NCI-H1417 (cell line): Measurements from ENCODE around the gene SLC39A11.
"Not testable (repeated sequence)": the region's sequence is repeated elsewhere in the genome, so short reads cannot be mapped to it uniquely, and the experiment has no call there.

Experiments used
- DNase-seq, 3 experiments: peaks; one replicate each; lab custom pipeline; 2025; lab: John Stamatoyannopoulos, UW

SLC39A11 gene

DNA sequence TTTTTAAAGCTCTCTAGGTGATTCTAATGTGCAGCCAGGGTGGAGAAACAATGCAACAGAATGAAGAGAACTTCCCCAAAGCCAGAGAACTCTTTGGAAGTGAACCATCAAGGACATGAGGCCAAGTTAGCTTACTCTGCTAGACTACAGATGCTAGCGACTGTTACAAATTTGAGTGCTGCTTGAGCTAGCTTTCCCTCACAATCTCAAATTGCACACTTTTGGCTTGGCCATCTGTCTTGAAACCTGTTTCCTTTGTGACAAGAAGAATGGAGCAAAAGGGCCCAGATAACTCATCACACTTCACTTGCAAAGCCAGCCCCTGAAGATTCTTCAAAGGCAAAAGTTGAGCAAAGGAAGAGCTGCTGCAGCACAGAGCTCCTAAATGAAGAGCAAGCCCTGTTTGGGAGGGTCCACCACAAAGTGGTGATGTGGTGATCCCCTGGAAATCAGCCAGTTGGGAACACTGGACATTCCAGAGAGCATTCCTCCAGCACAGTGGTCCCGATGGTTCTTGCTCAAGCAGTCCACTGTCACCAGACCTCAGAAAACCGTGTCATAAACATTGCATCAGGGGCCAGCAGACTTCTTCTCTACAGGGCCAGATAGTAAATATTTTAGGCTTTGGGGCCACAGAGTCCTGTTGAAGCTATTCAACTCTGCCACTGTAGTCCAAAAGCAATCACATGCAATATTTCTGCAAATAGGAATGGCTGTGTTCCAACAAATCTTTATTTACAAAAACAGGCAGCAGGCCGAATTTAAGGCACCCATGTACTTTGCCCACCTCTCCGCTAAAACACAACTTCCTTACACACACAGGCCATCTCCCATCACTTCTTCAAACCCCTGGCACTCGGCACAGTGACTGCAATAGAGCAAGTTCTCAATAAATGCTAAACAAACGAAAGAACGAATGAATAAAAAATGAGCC is 21.2 kb downstream of the SLC39A11 start:
- DNase-seq: no peak

DNA sequence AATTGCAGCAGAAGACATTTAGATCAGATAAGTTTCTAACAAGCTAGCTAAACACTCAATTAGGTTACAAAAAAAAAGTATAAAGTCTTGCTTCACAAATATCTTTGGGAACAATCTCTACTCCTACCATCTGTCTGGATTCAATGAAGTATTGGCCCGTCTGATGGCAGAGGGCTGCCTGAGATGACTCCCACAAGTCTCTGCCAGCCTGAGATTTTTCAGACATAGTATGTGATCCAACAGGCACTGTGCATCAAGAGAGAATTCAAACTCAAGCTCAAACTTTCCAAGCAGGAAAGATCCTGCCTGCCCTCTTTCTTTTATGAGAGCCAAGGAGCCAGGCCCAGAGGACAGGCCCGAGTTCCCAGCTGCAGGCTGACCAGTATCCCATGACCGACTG is 22.6 kb downstream of the SLC39A11 start:
- no peak for DNase-seq

DNA sequence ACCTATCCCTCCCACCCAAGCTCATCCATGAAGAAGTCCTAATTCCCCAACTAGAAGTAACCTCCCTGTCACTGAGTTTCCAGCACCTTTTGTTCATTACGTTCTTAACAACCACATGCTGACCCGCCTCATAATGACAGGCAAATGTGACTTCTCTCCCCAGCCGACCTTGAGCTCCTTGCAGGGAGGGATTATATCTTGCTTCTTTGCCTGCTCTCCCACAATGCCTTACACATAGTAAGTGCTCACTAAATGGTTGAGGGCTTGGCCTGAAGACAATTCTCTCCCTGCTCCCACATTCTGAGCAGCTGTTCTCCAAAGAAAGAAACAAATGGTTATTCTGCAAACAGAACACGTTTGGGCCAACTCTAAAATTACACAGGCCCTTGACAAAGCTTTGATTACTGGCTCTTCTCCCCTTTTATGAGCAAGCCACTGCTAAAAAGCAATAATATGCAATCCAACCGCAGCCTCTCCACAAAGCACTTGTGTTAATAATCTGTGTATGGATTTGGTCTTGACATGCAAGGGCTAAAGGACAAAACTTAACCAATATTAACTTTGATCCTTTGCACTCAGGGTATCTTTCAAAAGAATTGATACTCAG is 23.2 kb downstream of the SLC39A11 start:
- DNase-seq: peak in 2 of 3 experiments; percentile 44 to 75

DNA sequence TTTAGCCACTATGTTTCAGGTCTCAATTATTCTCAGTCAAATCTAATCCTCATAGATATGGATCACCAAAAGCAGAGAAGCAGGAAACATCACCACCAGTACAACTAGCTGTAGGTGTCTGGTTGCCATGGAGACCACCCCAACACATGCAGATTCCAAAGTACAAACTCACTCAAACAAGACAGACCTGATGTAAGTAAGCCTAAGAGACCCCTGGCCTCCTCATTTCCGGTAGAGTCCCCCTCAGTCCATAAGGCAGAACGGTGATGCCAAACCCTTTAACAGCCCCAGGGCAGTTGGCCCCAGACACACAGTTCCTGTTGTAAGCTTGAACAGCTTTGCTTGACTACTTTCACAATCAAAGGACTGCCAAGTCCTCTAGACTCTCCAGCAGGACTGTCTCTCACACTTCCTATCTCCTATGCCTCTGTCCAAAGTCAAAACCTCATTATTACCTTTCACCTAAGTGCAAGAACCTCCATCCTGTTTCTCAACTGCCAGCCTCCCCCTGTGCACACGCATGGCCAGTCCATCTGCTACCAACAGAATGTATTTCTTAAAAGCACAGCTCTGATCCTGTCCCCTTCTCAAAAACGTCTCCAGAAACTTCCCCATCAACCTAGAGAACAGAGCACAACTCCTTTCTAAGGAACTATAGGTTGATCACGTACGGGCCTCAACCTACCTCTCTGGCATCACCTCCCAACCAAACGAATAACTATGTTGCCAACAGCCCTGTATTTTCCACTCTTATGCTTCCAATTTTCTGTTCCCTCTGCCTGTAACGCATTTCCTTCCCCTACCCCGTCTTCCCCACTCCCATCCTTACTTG is 23.9 kb downstream of the SLC39A11 start:
- DNase-seq: peak in 1 of 3 experiments; percentile 8

DNA sequence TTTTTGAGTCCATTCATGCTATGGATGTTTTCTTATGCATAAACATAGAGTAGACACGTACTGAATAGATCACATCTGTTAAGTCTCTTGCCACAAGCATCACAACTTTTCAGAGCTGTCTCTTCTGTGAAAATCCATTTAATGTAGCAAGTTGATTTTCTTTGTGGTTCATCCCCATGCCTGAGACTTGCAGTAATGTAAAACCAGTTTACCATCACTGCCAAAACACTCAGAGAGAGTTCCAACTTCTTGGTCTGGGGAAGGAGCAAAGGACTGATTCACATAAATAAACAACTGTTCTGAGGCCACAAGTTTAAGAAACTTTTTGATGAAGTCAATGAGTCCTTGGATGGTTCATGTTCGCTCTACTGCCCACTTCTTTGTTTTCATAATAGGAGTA is 24.8 kb downstream of the SLC39A11 start:
- not testable (repeated sequence) for DNase-seq

DNA sequence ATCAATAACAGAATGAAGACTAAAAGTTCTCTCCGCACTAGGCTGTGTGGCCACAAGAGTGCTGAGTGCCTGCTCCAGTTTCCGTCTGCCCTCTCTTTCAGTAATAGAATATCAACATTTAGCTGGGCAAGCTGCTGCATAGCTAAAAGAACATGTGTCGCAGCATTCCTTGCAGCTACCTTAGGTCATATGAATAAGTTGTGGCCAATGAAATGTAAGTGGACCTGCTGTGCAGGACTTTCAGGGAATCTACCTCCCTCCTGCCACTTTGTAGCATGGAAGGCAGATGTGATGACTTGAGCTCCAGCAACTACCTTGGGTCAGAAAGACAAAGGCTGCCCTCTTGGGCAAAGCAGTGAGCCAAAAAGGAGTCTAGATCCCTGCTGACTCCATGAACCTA is 25.4 kb downstream of the SLC39A11 start:
- DNase-seq: no peak

DNA sequence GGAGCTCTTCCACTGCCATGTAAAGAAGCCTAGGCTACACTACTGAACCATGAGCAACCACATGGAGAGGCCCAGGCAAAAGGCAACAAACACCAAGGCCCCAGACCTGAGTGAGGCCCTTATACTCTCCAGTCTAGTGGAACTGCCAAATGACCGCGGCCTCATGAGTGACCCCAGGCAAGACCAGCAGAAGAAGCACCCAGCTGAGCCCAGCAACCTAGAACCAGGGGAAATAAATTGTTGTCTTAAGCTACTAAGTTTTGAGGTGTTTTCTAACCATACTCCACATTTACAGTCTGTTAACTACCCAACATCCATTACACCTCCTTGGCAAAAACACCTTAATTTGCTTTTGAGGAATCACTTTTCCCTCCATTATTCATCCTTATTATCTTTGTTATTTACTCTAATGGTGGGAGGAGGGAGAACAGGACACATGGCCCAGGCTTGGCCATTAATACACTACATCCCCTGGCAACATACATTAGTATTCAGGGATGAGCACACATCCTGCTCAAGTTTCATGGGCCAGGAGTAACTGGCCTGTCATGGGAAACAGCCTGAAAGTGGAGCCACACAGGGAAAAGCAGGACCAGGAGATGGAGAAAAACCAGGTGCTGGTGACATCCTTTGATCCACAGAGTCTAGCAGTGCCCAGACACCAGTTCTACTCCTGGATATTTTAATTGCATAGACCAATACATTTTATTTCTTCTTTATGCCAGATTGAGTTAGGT is 26.2 kb downstream of the SLC39A11 start:
- no peak for DNase-seq

DNA sequence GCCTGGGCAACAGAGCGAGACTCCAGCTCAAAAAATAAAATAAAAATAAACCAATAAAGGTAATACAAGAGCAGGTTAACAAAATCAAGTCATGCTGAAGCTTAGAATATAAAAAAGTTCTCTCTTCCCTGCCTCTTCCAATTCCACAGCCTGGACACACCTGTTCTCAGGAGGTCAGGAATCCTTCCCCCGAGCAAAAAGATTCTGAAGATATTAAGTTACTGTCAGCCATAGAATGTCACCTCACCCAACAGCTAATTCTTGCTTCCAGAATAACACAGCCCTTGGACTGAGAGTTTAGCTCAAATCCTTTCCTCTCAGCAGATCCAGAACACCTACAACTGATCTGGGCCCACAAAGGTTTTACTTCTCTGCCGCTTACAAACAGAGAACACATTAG is 27.1 kb downstream of the SLC39A11 start:
- no peak for DNase-seq

DNA sequence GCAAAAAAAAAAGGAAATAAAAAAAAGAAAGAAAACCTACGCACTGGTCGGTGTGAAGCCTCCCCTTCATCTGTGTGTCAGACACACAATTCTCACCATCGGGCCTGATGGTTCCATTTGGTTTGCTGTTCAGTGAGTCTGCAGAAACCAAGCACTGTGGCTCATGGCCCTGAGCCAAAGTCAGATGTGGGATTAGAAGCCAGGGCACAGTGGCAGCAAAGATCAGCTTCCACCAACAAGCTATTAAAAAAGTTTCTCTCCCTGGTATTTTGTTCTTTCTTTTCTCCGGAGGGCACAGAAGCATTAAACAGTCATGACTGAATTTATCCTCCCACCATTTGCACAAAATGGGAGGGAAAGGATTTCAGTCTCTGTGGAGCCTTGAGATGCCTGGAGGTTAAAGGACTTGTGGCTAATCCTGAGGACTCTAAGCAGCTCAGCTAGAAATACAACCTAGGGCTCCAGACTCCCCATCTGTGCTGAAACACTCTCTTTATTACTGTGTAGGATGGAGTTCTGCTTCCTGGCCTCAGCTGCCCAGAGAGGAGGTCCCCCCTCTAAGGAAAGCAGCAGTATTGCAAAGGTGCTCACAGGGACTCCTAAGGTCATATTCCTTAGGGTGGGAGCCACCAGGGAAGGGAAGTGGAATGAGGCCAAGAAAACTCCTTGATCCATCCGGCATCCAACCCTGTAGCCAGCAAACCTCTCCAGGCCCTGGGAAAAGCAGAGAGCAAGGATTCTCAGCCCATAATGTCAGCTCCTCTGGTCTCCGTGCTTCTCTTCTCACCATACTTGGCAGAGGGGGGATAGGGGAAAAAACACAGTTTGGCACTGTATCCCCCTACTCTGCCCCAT is 28.2 kb downstream of the SLC39A11 start:
- DNase-seq: no peak

DNA sequence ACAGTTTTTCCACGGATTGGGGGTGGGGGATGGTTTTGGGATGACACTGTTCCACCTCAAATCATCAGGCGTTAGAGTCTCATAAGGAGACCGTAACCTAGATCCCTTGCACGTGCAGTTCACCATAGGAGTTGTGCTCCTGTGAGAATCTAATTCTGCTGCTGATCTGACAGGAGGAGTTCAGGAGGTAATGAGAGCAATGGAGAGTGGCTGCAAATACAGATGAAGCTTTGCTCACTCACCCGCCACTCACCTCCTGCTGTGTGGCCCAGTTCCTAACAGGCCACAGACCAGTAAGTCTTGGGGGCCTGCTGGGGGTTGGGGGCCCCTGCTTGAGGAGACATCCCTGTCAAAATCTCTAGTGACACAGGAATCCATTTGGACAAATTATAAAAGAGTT is 29.8 kb downstream of the SLC39A11 start:
- DNase-seq: no peak

DNA sequence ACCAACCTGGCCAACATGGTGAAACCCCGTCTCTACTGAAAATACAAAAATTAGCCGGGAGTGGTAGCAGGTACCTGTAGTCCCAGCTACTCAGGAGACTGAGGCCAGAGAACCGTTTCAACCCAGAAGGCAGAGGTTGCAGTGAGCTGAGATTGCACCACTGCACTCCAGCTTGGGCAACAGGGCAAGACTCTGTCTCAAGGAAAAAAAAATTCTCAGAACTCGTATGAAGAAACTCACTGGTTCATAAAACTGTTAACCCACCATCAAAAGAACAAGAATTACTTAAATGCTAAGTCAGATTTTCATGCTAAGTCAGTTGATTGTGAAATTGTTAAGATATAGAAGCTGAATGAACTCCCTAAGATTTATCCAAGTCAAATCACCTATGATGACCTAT is 31.3 kb downstream of the SLC39A11 start:
- DNase-seq: no peak

DNA sequence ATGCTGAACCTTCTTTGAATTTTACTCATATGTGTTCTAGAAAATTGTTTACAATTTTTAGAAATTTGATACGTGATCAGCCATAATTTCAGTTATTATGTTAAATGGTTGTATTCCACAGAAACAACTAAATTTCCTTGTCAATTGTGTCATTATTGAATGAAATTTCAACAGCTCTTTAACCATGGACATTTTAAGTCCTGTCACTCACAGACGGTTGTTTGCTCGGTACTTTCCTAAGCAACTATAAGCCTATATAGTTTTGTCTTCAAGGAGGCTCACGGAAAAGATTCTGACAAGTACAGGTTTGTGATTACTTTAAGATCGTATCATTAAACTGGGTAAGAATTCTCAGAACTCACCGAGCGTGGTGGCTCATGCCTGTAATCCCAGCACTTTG is 31.8 kb downstream of the SLC39A11 start:
- no peak for DNase-seq

DNA sequence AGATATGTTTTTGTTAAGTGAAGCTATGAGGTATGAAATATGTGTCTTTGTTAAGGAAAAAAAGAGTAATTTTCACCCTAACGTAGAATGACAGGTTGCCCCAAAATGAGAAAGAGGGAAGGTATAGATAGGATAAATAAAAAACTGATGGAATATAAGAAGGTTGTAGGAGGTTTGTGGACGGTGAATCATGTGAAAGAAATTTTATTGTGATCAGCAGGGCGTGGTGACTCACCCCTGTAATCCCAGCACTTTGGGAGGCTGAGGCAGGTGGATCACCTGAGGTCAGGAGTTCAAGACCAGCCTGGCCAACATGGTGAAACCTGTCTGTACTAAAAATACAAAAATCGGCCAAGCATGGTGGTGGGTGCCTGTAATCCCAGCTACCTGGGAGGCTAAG is 32.8 kb downstream of the SLC39A11 start:
- not testable (repeated sequence) for DNase-seq

DNA sequence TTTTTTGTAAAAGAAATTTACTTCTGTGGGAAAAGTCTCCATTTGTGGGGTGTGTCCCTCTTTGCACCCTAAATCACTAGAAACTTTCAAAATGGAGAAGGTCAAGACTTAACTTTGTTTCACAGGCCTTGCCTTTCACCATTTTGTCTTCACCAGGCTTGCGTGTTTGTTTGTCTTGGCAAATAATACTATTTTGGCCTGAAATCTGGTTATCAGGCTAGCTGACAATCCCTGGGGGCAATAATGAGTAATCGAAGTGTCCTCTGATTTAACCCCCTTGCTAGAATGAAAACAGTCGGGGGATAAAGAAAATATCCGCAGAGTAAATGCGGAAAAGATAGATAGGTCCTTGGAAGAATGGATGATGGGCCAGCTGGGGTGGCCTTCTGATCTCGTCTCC is 34.5 kb downstream of the SLC39A11 start:
- no peak for DNase-seq

DNA sequence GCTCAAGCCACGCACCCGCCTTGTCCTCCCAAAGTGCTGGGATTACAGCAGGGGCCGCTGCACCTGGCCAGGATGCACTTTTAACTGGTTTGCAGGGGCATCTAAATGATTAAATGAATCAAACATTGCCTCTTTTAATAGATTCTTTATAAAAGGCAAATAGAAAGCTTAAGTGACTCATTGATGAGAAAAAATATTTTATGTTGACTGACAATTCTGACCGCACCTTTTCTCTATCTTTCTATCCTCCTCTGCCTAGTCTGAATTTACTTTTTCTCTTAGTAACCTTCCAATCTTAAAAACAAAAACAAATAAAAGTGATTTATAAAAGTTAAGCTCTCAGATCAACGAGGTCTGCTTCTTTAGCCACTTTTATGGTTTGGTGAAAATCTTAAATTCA is 35.3 kb downstream of the SLC39A11 start:
- no peak for DNase-seq

DNA sequence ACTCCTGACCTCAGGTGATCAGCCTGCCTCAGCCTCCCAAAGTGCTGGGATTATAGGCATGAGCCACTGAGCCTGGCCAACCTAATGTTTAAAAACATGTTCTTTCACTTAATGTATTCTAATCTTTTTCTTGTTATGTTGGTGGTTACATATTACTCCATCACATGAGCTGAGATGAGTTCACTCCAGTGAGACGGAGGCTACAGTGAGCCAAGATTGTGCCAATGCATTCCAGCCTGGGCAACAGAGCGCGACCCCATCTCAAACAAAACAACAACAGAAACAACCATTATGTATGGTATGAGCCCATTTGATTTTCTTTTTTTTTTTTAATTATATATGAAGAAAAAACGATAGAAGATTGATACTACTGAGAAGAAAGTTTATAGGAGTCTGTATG is 39.6 kb downstream of the SLC39A11 start:
- DNase-seq: no peak

DNA sequence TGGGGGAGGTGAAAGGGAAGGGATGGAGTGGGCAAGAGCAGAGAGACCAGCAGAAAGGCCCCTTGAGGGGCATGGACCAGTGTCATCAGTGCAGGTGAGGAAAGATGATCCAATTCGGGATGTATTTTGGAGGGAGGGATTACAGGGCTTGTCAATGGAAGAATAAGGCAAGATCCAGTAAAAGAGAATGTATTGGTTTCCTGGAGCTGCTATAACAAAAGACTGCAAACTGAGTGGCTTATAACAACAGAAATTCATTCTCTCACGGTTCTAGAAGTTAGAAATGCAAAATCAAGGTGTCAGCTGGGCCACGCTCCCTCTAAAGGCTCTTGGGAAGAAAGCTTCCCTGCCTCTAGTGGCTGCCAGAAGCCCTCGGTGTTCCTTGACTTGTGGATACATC is 41.7 kb downstream of the SLC39A11 start:
- no peak for DNase-seq

DNA sequence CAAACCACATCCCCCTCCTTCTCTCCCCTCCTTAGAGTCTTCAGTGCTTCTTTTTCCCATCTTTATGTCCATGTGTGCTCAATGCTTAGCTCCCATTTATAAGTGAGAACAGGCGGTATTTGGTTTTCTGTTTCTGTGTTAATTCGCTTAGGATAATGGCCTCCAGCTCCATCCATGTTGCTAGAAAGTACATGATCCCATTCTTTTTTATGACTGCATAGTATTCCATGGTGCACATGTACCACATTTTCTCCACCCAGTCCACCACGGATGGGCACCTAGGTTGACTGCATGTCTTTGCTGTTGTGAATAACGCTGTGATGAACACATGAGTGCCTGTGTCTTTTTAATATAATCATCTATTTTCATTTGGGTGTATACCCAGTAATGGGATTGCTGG is 44.3 kb downstream of the SLC39A11 start:
- no peak for DNase-seq

DNA sequence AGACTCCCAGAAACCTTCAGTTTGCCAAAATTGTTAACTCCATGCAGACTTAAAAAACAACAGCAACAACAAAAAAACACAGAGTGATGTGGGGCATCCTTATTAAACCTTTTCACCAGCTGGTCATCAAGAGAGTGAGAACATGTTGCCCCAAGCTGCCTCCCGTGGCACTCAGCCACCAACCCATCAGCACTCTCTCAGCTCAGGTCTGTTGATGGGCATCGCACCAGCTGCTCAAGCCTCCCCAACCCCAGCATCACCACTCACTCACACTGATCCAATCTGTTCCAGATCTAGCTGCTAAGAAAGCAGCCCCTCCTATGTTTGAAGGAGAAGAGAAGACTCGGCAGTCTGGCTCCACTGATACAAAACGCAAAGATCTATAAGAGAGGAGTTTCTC is 46.8 kb downstream of the SLC39A11 start:
- DNase-seq: no peak

DNA sequence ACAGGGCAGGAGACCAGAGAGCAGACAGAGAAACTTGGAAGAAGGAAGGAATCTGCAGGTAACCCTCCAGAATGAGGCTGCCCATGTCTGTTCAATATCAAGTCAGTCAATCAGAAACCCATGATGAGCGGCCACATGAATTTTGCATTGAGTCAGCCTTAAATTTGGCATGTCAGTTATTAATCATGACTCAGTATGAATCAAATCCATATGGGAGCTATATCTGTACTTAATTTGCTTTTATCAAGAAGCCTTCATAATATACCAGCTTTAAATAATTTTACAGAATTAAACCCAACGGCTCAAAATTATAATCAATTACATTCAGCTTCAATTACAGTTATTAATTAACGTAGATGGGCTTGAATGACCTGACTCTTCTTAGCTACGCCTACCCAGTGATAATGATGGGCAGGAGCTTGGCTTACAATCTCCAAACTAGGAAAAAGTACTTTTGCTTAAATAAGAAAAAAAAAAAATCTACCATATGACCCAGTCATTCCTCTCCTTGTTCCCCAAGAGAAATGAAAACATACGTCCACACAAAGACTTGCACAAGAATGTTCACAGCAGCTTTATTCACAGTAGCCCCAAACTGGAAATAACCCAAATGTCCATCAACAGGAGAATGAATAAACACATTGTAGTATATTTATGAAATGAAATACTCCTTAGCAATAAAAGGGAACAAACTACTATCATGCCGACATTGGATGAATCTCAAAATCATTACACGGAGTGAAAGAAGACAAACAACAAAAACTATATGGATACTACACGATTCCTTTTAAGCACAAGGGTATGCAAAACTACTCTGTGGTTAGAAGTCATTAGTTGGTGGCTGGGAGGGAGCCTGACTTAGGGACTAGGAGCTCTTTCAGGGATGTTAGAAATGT is 48.6 kb downstream of the SLC39A11 start:
- DNase-seq: no peak
